Nephron (organoid): ENCODE data around the gene RNF123.

Experiments
- H3K27ac Mint-ChIP-seq, 3 experiments: 2 replicates each; pipeline ENCODE4 v1.8.0; 2020; ENCODE audit warnings: mixed read lengths in 3 of 3, mild to moderate bottlenecking in 2 of 3, moderate library complexity in 1 of 3
- H3K27me3 Mint-ChIP-seq: 2 replicates; pipeline ENCODE4 v1.8.0; 2021; ENCODE audit warnings: low read depth, mild to moderate bottlenecking, moderate library complexity, mixed read lengths
- H3K36me3 Mint-ChIP-seq: 2 replicates; pipeline ENCODE4 v1.8.0; 2020; ENCODE audit warnings: low read depth, mixed read lengths
- H3K4me1 Mint-ChIP-seq: 2 replicates; pipeline ENCODE4 v1.8.0; 2020; ENCODE audit warnings: mixed read lengths
- H3K4me3 Mint-ChIP-seq, 3 experiments: 2 replicates each; pipeline ENCODE4 v1.8.0; 2020; ENCODE audit warnings: mild to moderate bottlenecking in 3 of 3, mixed read lengths in 3 of 3, moderate library complexity in 2 of 3
- H3K9me3 Mint-ChIP-seq: 2 replicates; pipeline ENCODE4 v1.8.0; 2020; ENCODE audit warnings: mixed read lengths
- CTCF ChIP-seq, 3 experiments: fragments of 200-600 bp; sonication (generic); IDR thresholded peaks; one replicate each; pipeline ENCODE4 v1.5.0; 2021; ENCODE audit warnings: antibody characterized with exemption in 3 of 3; ENCODE audit not compliant: unreplicated experiment in 3 of 3

Gene RNF123

GRCh38 chr3:49718858-49719213 lies 29.5 kb downstream of the RNF123 start:
- H3K4me1 Mint-ChIP-seq = peaks cover 25% of the 10 kb centered on the region
- TF ChIP-seq CTCF (IDR thresholded peaks at IDR 0.05; ENCODE audit: unreplicated experiment in 3 of 3) = no peak
- H3K4me3 Mint-ChIP-seq = peak overlapping the region; percentile 85 to 93 (median 87)
- H3K27me3 Mint-ChIP-seq = no peaks in the 10 kb centered on the region
- H3K36me3 Mint-ChIP-seq = peaks cover 8% of the 10 kb centered on the region
- H3K27ac Mint-ChIP-seq = no peak overlapping the region
- H3K9me3 Mint-ChIP-seq = no peaks in the 10 kb centered on the region

- H3K4me1 Mint-ChIP-seq = peaks cover 25% of the 10 kb centered on the region
- peak within 1 kb of the TSS; percentile 58 to 86 (median 62) for H3K27ac Mint-ChIP-seq
- peak; percentile 66 to 82 (median 81) for TF ChIP-seq CTCF (IDR thresholded peaks at IDR 0.05; ENCODE audit: unreplicated experiment in 3 of 3)
- no peaks in the 10 kb centered on the region for H3K9me3 Mint-ChIP-seq
- peak within 1 kb of the TSS; percentile 85 to 94 (median 93) for H3K4me3 Mint-ChIP-seq
- no peaks in the 10 kb centered on the region for H3K27me3 Mint-ChIP-seq
- H3K36me3 Mint-ChIP-seq = peaks cover 8% of the 10 kb centered on the region
Measured at GRCh38 chr3:49719214-49719884, 30.0 kb downstream of the RNF123 start, which contains the start of gene AMIGO3. TSS of gene AMIGO3 (minus strand) at chr3:49719684. CDS start at chr3:49719465, 219 bp downstream.

- H3K4me3 Mint-ChIP-seq = peak overlapping the region; percentile 63 to 94 (median 93)
- H3K27me3 Mint-ChIP-seq = no peaks in the 10 kb centered on the region
- no peak for TF ChIP-seq CTCF (IDR thresholded peaks at IDR 0.05; ENCODE audit: unreplicated experiment in 3 of 3)
- H3K27ac Mint-ChIP-seq = peak overlapping the region in 1 of 3 experiments; percentile 24
- peaks cover 12% of the 10 kb centered on the region for H3K36me3 Mint-ChIP-seq
- peaks cover 25% of the 10 kb centered on the region for H3K4me1 Mint-ChIP-seq
- no peaks in the 10 kb centered on the region for H3K9me3 Mint-ChIP-seq
Measured at GRCh38 chr3:49720855-49721595, 31.7 kb downstream of the RNF123 start.

GRCh38 chr3:49721596-49721895 lies 32.2 kb downstream of the RNF123 start:
- Mint-ChIP-seq H3K4me1 (peaks cover 25% of the 10 kb centered on the region), H3K27ac (no peak overlapping the region), H3K36me3 (peaks cover 12% of the 10 kb centered on the region), H3K27me3 (no peaks in the 10 kb centered on the region), H3K4me3 (peak overlapping the region; percentile 93 to 95 (median 94)), H3K9me3 (no peaks in the 10 kb centered on the region)
- no peak for TF ChIP-seq CTCF (IDR thresholded peaks at IDR 0.05; ENCODE audit: unreplicated experiment in 3 of 3)

- Mint-ChIP-seq H3K9me3 (no peaks in the 10 kb centered on the region), H3K27me3 (no peaks in the 10 kb centered on the region), H3K4me3 (peak overlapping the region; percentile 93 to 95 (median 94)), H3K27ac (peak overlapping the region; percentile 52 to 97 (median 70)), H3K36me3 (peaks cover 12% of the 10 kb centered on the region), H3K4me1 (peaks cover 25% of the 10 kb centered on the region)
- TF ChIP-seq CTCF (IDR thresholded peaks at IDR 0.05; ENCODE audit: unreplicated experiment in 3 of 3) = no peak
Measured at GRCh38 chr3:49721896-49722781, 32.8 kb downstream of the RNF123 start.
